GM10248 (cell line): ENCODE measurements around the gene HRH1.

Experiments used
- CTCF ChIA-PET: fragments of 300-600 bp; sonication (Branson Sonifier 250); formaldehyde crosslinking; extraction: SDS; loops from one replicate; lab custom pipeline; 2021; ENCODE audit warnings: antibody characterized with exemption; lab: Yijun Ruan, JAX
- POLR2A ChIA-PET: fragments of 350-650 bp; sonication (Branson Sonifier 250); formaldehyde crosslinking; extraction: SDS; loops from one replicate; lab custom pipeline; 2020; ENCODE audit warnings: antibody characterized with exemption; lab: Yijun Ruan, JAX
- DNase-seq: peaks from one replicate; pipeline ENCODE4 v3.0.0; 2012; ENCODE audit errors: extremely low spot score
- TF ChIP-seq, protein P1 (sequence below): IDR thresholded peaks from 2 replicates; pipeline ENCODE4 v1.5.1; 2012; ENCODE audit warnings: mild to moderate bottlenecking, low read depth; ENCODE audit errors: extremely low read depth, missing control alignments, control extremely low read depth

HRH1 gene

DNA sequence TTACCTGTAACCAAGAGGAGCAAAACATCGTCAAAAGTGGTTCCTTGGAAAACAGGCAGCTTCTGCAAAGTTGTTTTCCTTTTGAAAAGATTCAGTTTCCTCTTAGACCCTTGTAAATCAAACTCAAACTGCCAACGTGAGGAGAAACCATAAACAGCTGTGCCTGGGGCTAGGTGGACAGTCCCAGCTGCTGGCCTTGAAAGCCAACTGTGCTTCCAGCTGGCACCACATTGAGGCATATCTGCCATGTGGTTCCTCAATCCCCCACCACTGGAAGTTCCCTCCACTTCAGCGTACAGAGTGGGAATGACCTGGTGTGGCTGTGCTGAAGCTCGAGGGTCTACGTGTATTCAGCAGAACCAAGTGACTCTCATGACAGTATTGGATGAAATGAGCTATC is 40.9 kb downstream of the HRH1 start:
- TF ChIP-seq, protein P1, sequence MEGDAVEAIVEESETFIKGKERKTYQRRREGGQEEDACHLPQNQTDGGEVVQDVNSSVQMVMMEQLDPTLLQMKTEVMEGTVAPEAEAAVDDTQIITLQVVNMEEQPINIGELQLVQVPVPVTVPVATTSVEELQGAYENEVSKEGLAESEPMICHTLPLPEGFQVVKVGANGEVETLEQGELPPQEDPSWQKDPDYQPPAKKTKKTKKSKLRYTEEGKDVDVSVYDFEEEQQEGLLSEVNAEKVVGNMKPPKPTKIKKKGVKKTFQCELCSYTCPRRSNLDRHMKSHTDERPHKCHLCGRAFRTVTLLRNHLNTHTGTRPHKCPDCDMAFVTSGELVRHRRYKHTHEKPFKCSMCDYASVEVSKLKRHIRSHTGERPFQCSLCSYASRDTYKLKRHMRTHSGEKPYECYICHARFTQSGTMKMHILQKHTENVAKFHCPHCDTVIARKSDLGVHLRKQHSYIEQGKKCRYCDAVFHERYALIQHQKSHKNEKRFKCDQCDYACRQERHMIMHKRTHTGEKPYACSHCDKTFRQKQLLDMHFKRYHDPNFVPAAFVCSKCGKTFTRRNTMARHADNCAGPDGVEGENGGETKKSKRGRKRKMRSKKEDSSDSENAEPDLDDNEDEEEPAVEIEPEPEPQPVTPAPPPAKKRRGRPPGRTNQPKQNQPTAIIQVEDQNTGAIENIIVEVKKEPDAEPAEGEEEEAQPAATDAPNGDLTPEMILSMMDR, result no peak
- no peak for DNase-seq
- POLR2A ChIA-PET, result no interaction called here
- CTCF ChIA-PET, result no interaction called here

DNA sequence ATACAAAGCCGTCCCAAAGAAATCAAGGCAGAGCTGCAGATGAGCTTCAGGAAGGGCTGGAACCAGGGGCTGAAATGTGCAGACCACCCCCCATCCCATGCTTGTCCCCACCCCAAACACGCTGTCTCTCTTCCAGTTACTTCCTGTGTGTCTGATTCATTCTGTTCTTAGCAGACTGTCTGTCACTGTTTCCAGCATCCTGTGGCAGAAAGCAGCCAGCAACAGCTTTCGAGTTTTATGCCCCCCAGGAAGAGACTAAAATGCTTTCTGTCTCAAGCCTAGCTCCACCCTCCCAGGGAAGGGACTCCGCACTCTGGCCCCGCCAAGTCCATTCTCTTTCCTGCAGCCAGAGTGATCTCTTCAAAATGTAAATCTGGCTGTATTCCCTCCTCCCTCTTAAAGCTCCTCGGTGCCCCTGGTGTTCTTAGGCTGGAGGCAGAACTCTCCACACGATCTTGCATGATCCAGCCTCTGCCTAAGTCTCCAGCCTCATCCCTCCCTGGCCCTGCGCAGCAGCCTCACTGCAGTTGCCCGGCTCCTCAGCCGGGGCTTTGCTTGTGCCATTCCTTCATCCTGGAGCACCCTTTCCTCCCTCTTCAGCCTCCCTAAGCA is 41.5 kb downstream of the HRH1 start:
- TF ChIP-seq, protein P1, result no peak
- CTCF ChIA-PET, result no interaction called here
- POLR2A ChIA-PET, result no interaction called here
- no peak for DNase-seq

DNA sequence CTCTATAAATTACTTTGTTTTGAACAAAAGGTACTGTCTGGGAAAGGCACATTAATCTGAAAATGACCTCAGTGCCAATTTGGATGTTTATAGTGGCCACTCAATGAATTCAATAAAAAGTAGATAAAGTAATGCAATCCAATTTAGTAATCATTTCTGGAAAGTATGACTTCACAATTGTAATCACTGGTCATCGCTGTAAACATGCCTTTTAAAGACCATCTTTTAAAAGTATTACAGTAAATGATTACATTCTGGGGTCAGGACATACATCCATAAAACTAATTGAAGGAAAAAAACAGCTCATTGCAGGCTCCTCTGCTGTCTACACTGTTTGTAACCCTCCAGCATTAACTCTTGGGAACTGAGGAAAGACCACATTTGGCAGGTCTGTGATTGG is 43.2 kb downstream of the HRH1 start:
- POLR2A ChIA-PET, result no interaction called here
- CTCF ChIA-PET, result no interaction called here
- no peak for DNase-seq
- TF ChIP-seq, protein P1, result no peak

DNA sequence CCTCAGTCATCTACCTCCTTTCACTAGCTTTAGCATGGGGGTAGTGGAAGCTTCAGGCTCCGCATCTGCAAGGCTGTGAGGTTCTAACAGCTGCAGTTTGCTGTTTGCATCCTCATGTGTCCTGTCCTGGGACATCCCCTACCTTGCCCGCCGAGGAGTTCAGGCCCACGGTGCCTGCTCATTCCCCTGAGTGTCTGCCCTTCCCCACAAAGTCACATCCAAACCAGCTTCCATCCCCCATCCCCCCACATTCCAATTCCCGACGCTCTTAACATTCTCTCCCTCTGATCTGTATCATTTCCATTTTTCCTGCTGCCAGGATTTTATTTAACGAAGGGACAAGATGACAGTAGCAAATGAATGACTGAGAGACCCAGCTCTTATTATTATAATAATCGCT is 43.8 kb downstream of the HRH1 start:
- CTCF ChIA-PET, result no interaction called here
- TF ChIP-seq, protein P1, result no peak
- DNase-seq, result no peak
- POLR2A ChIA-PET, result no interaction called here

DNA sequence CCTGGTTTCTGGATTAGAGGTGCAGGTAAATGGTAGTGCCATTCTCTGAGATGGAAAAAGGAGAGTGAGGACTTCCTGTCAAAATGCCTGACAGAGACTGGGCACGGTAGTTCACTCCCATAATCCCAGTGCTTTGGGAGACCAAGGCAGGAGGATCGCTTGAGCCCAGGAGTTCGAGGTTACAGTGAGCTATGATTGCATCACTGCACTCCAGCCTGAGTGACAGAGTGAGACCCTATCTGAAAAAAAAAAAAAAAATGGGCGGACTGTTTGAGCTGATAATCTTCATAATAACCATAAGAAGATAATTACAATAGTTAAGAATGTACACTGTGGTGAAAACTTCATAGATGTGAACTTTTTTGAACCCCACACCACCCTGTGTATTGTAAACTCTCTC is 44.2 kb downstream of the HRH1 start:
- CTCF ChIA-PET, result no interaction called here
- no peak for DNase-seq
- POLR2A ChIA-PET, result no interaction called here
- TF ChIP-seq, protein P1, result no peak

DNA sequence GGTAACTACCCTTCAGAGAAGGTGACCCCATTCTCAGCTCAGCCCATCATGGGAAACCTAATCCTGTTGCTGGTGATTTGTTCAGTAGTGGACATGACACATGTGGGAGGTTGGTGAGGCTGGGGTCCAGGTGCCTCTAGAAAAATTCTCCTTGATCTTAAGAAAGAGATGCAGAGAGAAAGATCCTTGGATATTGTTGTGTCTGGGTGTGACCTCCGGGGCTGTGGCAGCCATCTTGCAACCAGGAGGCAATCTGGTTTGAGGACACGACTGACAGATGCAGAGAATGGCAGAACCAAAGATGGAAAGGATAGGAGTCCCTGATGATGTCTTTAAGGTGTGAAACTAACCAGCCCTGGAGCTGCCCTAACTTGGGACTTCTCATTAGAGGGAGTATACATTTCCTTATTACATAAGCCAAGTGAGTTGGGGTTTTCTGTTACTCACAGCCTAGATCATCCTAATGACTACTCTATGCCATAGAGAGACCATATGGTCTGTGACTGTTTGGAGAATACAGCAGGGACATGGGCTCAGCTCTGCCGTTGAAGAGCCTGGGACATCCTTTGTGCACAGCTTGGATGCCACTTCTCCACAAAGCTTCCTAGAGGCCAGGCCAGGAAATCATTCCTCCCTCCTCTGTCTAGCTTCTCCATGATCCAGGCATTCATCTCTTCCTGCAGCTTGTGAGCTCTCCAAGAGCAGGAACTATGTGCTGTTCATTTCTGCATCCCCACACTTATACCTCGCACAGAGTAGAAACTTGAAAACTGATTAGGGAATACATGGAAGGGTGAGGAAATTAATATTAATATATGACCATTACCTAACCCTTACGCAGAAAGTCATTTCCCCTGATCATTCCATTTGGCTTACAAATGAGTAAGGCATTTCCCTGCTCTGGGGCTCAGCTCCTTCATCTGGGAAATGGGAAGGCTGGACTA is 45.9 kb downstream of the HRH1 start:
- no peak for DNase-seq

More for the DNA sequence above, 45.9 kb downstream of the HRH1 start:
- ChIA-PET CTCF (interaction anchor here (0.7 to 1.1 kb wide), 3 partner anchors 14 to 36 kb away, joined by 3 read pairs; no protein-coding TSS in a partner anchor), POLR2A (no interaction called here)
- TF ChIP-seq, protein P1, result no peak
